ENCODE data around the gene DNAJC3. TPM values are rescaled to one million over a fixed set of nuclear protein-coding genes. Genes with fewer than 3 reads are reported as not detected.

The DNAJC3 gene
- total RNA-seq, 1 donor, result 85.1 TPM

- TF ChIP-seq, protein P1, sequence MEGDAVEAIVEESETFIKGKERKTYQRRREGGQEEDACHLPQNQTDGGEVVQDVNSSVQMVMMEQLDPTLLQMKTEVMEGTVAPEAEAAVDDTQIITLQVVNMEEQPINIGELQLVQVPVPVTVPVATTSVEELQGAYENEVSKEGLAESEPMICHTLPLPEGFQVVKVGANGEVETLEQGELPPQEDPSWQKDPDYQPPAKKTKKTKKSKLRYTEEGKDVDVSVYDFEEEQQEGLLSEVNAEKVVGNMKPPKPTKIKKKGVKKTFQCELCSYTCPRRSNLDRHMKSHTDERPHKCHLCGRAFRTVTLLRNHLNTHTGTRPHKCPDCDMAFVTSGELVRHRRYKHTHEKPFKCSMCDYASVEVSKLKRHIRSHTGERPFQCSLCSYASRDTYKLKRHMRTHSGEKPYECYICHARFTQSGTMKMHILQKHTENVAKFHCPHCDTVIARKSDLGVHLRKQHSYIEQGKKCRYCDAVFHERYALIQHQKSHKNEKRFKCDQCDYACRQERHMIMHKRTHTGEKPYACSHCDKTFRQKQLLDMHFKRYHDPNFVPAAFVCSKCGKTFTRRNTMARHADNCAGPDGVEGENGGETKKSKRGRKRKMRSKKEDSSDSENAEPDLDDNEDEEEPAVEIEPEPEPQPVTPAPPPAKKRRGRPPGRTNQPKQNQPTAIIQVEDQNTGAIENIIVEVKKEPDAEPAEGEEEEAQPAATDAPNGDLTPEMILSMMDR (IDR thresholded peaks at IDR 0.05; ENCODE audit: insufficient read depth, low read depth, low read length), result no peak
- H3K4me3 ChIP-seq (ENCODE audit: low read depth, low read length), result peak overlapping the region; percentile 77
- peak; percentile 53 for DNase-seq (ENCODE audit: low read depth)
Measured at GRCh38 chr13:95641291-95642027, 35.5 kb upstream of the DNAJC3 start.

- TF ChIP-seq, protein P1 (IDR thresholded peaks at IDR 0.05; ENCODE audit: insufficient read depth, low read depth, low read length), result no peak
- H3K4me3 ChIP-seq (ENCODE audit: low read depth, low read length), result peak overlapping the region; percentile 77
- DNase-seq (ENCODE audit: low read depth), result peak; percentile 65
Measured at GRCh38 chr13:95642028-95642621, 34.8 kb upstream of the DNAJC3 start.

DNA sequence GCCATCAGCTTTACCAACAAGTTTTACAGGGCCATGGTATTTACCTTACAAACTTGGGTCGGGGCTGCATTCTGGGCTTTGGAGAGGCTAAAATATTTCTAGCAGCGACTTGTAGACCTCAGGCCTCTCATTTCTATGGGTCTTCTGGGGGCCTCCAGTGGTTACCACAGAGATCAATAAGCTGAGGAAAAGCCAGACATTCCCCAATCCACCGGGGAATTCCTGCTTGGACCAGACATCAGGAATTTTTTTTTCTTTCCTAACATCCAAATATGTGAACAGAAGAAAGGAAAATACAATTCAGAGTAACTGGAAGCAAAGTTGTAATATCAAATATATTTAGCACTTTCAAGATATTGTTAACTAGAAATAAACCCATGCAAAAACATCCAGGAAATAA lies 33.9 kb upstream of the DNAJC3 start:
- TF ChIP-seq, protein P1 (IDR thresholded peaks at IDR 0.05; ENCODE audit: insufficient read depth, low read depth, low read length), result no peak
- no peak for DNase-seq (ENCODE audit: low read depth)
- peak overlapping the region; percentile 77 for H3K4me3 ChIP-seq (ENCODE audit: low read depth, low read length)

DNA sequence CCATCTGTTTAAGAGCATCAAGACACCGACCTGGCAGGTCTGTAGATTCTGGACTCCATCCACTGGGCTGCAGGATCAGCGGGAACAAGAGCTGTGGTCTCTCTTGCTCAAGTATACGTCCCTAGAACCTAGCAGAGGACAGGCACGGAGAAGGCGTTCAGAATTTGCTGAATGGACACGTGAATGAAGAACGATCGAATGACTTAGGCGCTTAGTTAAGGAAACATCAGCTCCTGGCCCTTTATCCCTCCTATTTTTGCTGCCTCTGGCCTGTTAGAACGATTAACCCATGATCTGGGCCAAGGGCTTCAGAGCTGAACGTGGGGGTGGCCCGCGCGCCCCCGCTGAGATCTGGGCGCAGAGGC lies 33.4 kb upstream of the DNAJC3 start:
- DNase-seq (ENCODE audit: low read depth), result peak; percentile 62
- TF ChIP-seq, protein P1 (IDR thresholded peaks at IDR 0.05; ENCODE audit: insufficient read depth, low read depth, low read length), result no peak
- H3K4me3 ChIP-seq (ENCODE audit: low read depth, low read length), result peak overlapping the region; percentile 77

GRCh38 chr13:95643936-95644598 lies 32.9 kb upstream of the DNAJC3 start:
- TF ChIP-seq, protein P1 (IDR thresholded peaks at IDR 0.05; ENCODE audit: insufficient read depth, low read depth, low read length), result no peak
- DNase-seq (ENCODE audit: low read depth), result peak; percentile 49
- peak overlapping the region; percentile 77 for H3K4me3 ChIP-seq (ENCODE audit: low read depth, low read length)

GRCh38 chr13:95644601-95645052 lies 32.3 kb upstream of the DNAJC3 start, which contains the start of gene DZIP1:
Gene DZIP1 (minus strand): TSS chr13:95644706. CDS start chr13:95642029, 2,677 bp downstream.
- TF ChIP-seq, protein P1 (IDR thresholded peaks at IDR 0.05; ENCODE audit: insufficient read depth, low read depth, low read length), result no peak
- peak within 1 kb of the TSS; percentile 77 for H3K4me3 ChIP-seq (ENCODE audit: low read depth, low read length)
- DNase-seq (ENCODE audit: low read depth), result peak; percentile 89

Measured in fibroblast of villous mesenchyme (primary cell).